IMR-90 (cell line): ENCODE data around the gene OGFOD1.

Source experiments
- BHLHE40 ChIP-seq: fragments of 150-350 bp; IDR thresholded peaks from 2 replicates; pipeline ENCODE4 v1.6.1; 2016; ENCODE audit warnings: mild to moderate bottlenecking, low read depth, low read length
- CHD1 ChIP-seq: IDR thresholded peaks from 2 replicates; pipeline ENCODE4 v1.6.1; 2012; ENCODE audit warnings: low read depth, low read length, improper control_type of control experiment
- FOS ChIP-seq: fragments of 150-350 bp; IDR thresholded peaks from 2 replicates; pipeline ENCODE4 v1.6.1; 2016; ENCODE audit warnings: low read depth, low read length
- MXI1 ChIP-seq: IDR thresholded peaks from 2 replicates; pipeline ENCODE4 v1.6.1; 2012; ENCODE audit warnings: low read depth, mild to moderate bottlenecking, low read length, moderate library complexity, borderline replicate concordance
- POLR2A ChIP-seq: IDR thresholded peaks from 2 replicates; pipeline ENCODE4 v1.6.1; 2012; ENCODE audit warnings: mild to moderate bottlenecking, low read depth, low read length
- RAD21 ChIP-seq: IDR thresholded peaks from 2 replicates; pipeline ENCODE4 v1.6.1; 2012; ENCODE audit warnings: low read length, improper control_type of control experiment
- RFX5 ChIP-seq: IDR thresholded peaks from 2 replicates; pipeline ENCODE4 v1.8.0; 2012; ENCODE audit warnings: low read depth, mild to moderate bottlenecking, low read length, moderate library complexity
- SMC3 ChIP-seq: fragments of 150-350 bp; IDR thresholded peaks from 2 replicates; pipeline ENCODE4 v1.6.1; 2016; ENCODE audit warnings: low read depth, mild to moderate bottlenecking, antibody characterized with exemption, low read length, moderate library complexity
- USF2 ChIP-seq: fragments of 150-350 bp; IDR thresholded peaks from 2 replicates; pipeline ENCODE4 v1.6.1; 2017; ENCODE audit warnings: mild to moderate bottlenecking, antibody characterized with exemption, low read length, low read depth
- TF ChIP-seq, protein P1 (sequence below): conservative IDR thresholded peaks from 2 replicates; pipeline ENCODE4 v1.5.1; 2012; ENCODE audit warnings: mild to moderate bottlenecking, low read depth, low read length, improper control_type of control experiment
- TF ChIP-seq, protein P2 (sequence below): fragments of 150-350 bp; IDR thresholded peaks from 2 replicates; pipeline ENCODE4 v1.6.1; 2016; ENCODE audit warnings: low read depth, mild to moderate bottlenecking, low read length, moderate library complexity, borderline replicate concordance

- TF ChIP-seq, protein P1, sequence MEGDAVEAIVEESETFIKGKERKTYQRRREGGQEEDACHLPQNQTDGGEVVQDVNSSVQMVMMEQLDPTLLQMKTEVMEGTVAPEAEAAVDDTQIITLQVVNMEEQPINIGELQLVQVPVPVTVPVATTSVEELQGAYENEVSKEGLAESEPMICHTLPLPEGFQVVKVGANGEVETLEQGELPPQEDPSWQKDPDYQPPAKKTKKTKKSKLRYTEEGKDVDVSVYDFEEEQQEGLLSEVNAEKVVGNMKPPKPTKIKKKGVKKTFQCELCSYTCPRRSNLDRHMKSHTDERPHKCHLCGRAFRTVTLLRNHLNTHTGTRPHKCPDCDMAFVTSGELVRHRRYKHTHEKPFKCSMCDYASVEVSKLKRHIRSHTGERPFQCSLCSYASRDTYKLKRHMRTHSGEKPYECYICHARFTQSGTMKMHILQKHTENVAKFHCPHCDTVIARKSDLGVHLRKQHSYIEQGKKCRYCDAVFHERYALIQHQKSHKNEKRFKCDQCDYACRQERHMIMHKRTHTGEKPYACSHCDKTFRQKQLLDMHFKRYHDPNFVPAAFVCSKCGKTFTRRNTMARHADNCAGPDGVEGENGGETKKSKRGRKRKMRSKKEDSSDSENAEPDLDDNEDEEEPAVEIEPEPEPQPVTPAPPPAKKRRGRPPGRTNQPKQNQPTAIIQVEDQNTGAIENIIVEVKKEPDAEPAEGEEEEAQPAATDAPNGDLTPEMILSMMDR: no peak
- TF ChIP-seq POLR2A (no peak), BHLHE40 (no peak), FOS (no peak), RAD21 (no peak), MXI1 (no peak), SMC3 (no peak), RFX5 (no peak), USF2 (no peak), CHD1 (no peak)
- TF ChIP-seq, protein P2, sequence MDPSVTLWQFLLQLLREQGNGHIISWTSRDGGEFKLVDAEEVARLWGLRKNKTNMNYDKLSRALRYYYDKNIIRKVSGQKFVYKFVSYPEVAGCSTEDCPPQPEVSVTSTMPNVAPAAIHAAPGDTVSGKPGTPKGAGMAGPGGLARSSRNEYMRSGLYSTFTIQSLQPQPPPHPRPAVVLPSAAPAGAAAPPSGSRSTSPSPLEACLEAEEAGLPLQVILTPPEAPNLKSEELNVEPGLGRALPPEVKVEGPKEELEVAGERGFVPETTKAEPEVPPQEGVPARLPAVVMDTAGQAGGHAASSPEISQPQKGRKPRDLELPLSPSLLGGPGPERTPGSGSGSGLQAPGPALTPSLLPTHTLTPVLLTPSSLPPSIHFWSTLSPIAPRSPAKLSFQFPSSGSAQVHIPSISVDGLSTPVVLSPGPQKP: no peak
These were observed 23.8 kb downstream of the OGFOD1 start for GRCh38 chr16:56475201-56475600.
